Measurements from ENCODE around the gene FOXA1. TPM values are rescaled to one million over a fixed set of nuclear protein-coding genes. Genes with fewer than 3 reads are reported as not detected.
A peak's percentile ranks its signal among the peaks of the same experiment; 100 is the strongest.

The FOXA1 gene
- total and polyA plus RNA-seq, 2 of the 8 experiments (the other 6 are each of a cell fraction or from before 2014, with no cell fraction given), result 0.08 to 0.20 TPM

DNA sequence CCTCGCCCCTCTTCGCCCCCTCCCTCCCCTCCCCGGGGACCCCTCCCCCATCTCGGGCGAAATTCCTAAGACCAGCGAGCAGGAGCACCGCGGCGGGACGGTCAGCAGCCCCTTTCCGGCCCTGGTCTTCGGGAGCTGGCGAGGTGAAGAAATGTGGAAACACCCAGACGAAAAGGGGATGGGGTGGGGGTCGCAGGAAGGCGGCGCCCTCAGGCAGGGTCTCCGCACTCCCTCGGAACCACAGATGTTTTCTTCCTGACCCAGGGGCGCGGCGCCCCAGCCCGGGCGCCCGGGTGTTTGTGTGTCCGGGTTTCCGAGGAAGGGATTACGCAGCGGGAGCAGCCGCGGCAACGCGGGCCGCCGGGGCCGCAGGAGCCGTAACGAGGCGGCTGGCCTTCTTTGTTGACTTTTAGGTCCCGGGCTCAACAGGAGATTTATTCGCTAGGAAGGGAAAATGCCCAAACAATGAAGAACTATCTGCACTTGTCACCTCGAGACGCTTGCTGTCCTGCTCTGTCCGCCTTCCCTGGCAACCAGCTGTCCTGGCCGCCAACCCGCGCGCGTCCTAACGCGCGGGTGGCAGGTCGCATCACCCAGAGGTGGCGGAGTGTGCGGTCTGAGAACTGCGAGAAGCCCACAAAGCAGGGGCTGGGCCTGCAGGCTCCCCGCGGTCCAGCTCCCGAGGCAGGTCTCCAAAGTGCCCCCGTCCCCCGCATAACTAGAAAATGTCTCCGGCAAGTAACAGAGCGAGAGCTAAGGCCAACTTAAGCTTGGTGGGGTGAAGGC is 7.0 kb downstream of the FOXA1 start (continued):
- TF ChIP-seq FOSL1 (IDR thresholded peaks at IDR 0.05; ENCODE audit: insufficient read depth, low read depth, low read length) (no peak), RNF2 (IDR thresholded peaks at IDR 0.05; ENCODE audit: borderline replicate concordance, low read depth, low read length, missing control alignments, poor library complexity, severe bottlenecking) (peak; percentile 66), SAP30 (IDR thresholded peaks at IDR 0.05; ENCODE audit: insufficient read depth, insufficient replicate concordance, low read length) (no peak), BCL11A (IDR thresholded peaks at IDR 0.05; ENCODE audit: low read depth in 2 of 2, low read length in 2 of 2) (no peak), SP2 (IDR thresholded peaks at IDR 0.05; ENCODE audit: low read length) (no peak), POLR2AphosphoS5 (IDR thresholded peaks at IDR 0.05; ENCODE audit: low read depth, low read length) (no peak), JUN (IDR thresholded peaks at IDR 0.05; ENCODE audit: low read depth, low read length) (no peak), RBBP5 (IDR thresholded peaks at IDR 0.05; ENCODE audit: borderline replicate concordance, low read depth, low read length) (0 out of 2 replicates have a peak, but pooled peaks have one; percentile 26), RAD21 (IDR thresholded peaks at IDR 0.05 in 1 of 2, conservative IDR thresholded peaks at IDR 0.05 in 1 of 2; ENCODE audit: low read depth in 2 of 2, low read length in 2 of 2) (no peak), SIN3A (conservative IDR thresholded peaks at IDR 0.05 in 1 of 2, IDR thresholded peaks at IDR 0.05 in 1 of 2; ENCODE audit: low read depth in 1 of 2, low read length in 2 of 2) (no peak), EZH2 (IDR thresholded peaks at IDR 0.05; ENCODE audit: low read depth, low read length, severe bottlenecking) (peak; percentile 70)
- TF ChIP-seq, protein P1, sequence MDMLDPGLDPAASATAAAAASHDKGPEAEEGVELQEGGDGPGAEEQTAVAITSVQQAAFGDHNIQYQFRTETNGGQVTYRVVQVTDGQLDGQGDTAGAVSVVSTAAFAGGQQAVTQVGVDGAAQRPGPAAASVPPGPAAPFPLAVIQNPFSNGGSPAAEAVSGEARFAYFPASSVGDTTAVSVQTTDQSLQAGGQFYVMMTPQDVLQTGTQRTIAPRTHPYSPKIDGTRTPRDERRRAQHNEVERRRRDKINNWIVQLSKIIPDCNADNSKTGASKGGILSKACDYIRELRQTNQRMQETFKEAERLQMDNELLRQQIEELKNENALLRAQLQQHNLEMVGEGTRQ (IDR thresholded peaks at IDR 0.05; ENCODE audit: low read length), result no peak
